Measurements from ENCODE around the gene CENPH. TPM values are rescaled to one million over a fixed set of nuclear protein-coding genes. Genes with fewer than 3 reads are reported as not detected.
A peak's percentile ranks its signal among the peaks of the same experiment; 100 is the strongest.
"Not testable (repeated sequence)": the region's sequence is repeated elsewhere in the genome, so short reads cannot be mapped to it uniquely, and the experiment has no call there.

The CENPH gene
- total and polyA plus RNA-seq, 2 experiments from 2014 or later = 3.7 to 10.8 TPM

- no peaks in the 10 kb centered on the region for H3K9me2 ChIP-seq (replicated peaks; ENCODE audit: insufficient read depth)
- no peaks in the 10 kb centered on the region for H4K20me1 ChIP-seq (ENCODE audit: insufficient read depth, poor library complexity, severe bottlenecking)
- no peaks in the 10 kb centered on the region for H3K27me3 ChIP-seq
- H2AFZ ChIP-seq = peak overlapping the region; percentile 90
- peaks cover 36% of the 10 kb centered on the region for H3K79me2 ChIP-seq
- WGBS (ENCODE audit: low lambda C conversion rate, missing lambda C conversion rate) = under 1% methylated on average over 69 of the region's 73 CpGs
- H3K4me1 ChIP-seq (ENCODE audit: insufficient read depth) = peaks cover 9% of the 10 kb centered on the region
- TF ChIP-seq EZH2phosphoT487 (IDR thresholded peaks at IDR 0.05; ENCODE audit: low read depth, severe bottlenecking, unreplicated experiment) (no peak), EZH2 (IDR thresholded peaks at IDR 0.05; ENCODE audit: borderline replicate concordance) (no peak), CTCF (IDR thresholded peaks at IDR 0.05; ENCODE audit: poor library complexity) (no peak)
- peak overlapping the region; percentile 94 for H3K27ac ChIP-seq
- peak overlapping the region; percentile 76 for H3K4me3 ChIP-seq
- peak overlapping the region; percentile 70 for H3K4me2 ChIP-seq
- H3K9me3 ChIP-seq (ENCODE audit: low read depth) = no peaks in the 10 kb centered on the region
- H3K36me3 ChIP-seq (replicated peaks; ENCODE audit: insufficient read depth, low read depth) = no peaks in the 10 kb centered on the region
- DNase-seq (ENCODE audit: low spot score) = peak; percentile 96
Measured at GRCh38 chr5:69217548-69218526, 28.5 kb downstream of the CENPH start.

GRCh38 chr5:69219939-69220338, 30.6 kb downstream of the CENPH start:
- H4K20me1 ChIP-seq (ENCODE audit: insufficient read depth, poor library complexity, severe bottlenecking) = no peaks in the 10 kb centered on the region
- peaks cover 55% of the 10 kb centered on the region for H3K79me2 ChIP-seq
- TF ChIP-seq EZH2phosphoT487 (IDR thresholded peaks at IDR 0.05; ENCODE audit: low read depth, severe bottlenecking, unreplicated experiment) (no peak), EZH2 (IDR thresholded peaks at IDR 0.05; ENCODE audit: borderline replicate concordance) (no peak), CTCF (IDR thresholded peaks at IDR 0.05; ENCODE audit: poor library complexity) (no peak)
- H2AFZ ChIP-seq = no peak overlapping the region
- H3K9me3 ChIP-seq (ENCODE audit: low read depth) = no peaks in the 10 kb centered on the region
- H3K4me3 ChIP-seq = no peak overlapping the region
- no peaks in the 10 kb centered on the region for H3K36me3 ChIP-seq (replicated peaks; ENCODE audit: insufficient read depth, low read depth)
- no peak for DNase-seq (ENCODE audit: low spot score)
- H3K27me3 ChIP-seq = no peaks in the 10 kb centered on the region
- H3K9me2 ChIP-seq (replicated peaks; ENCODE audit: insufficient read depth) = no peaks in the 10 kb centered on the region
- H3K4me1 ChIP-seq (ENCODE audit: insufficient read depth) = peaks cover 9% of the 10 kb centered on the region
- H3K27ac ChIP-seq = peak overlapping the region; percentile 39
- H3K4me2 ChIP-seq = no peak overlapping the region

DNA sequence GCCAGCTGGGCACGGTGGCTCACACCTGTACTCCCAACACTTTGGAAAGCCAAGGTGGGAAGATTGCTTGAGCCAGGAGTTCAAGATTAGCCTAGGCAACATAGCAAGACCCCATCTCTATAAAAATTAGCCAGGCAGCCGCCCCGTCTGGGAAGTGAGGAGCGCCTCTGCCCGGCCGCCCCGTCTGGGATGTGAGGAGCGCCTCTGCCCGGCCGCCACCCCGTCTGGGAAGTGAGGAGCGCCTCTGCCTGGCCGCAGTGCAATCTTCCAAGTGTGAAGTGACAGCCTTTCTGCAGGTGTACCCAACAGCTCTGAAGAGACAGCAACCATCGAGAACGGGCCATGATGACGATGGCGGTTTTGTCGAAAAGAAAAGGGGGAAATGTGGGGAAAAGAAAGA, 31.0 kb downstream of the CENPH start:
- Histone ChIP-seq H3K27ac (peak overlapping the region; percentile 39), H3K79me2 (peaks cover 59% of the 10 kb centered on the region)
- 99% methylated on average over 18 of the region's 18 CpGs for WGBS (ENCODE audit: low lambda C conversion rate, missing lambda C conversion rate)
- H3K4me2 ChIP-seq; H4K20me1 ChIP-seq (ENCODE audit: insufficient read depth, poor library complexity, severe bottlenecking); H3K4me1 ChIP-seq (ENCODE audit: insufficient read depth); H3K27me3 ChIP-seq; H3K9me2 ChIP-seq (replicated peaks; ENCODE audit: insufficient read depth); H3K9me3 ChIP-seq (ENCODE audit: low read depth); H3K36me3 ChIP-seq (replicated peaks; ENCODE audit: insufficient read depth, low read depth); H2AFZ ChIP-seq; DNase-seq (ENCODE audit: low spot score); H3K4me3 ChIP-seq: not testable (repeated sequence)

- H4K20me1 ChIP-seq (ENCODE audit: insufficient read depth, poor library complexity, severe bottlenecking); H3K27me3 ChIP-seq; H3K9me3 ChIP-seq (ENCODE audit: low read depth); DNase-seq (ENCODE audit: low spot score); H3K4me3 ChIP-seq; H3K9me2 ChIP-seq (replicated peaks; ENCODE audit: insufficient read depth); H2AFZ ChIP-seq; H3K36me3 ChIP-seq (replicated peaks; ENCODE audit: insufficient read depth, low read depth); H3K4me1 ChIP-seq (ENCODE audit: insufficient read depth); H3K4me2 ChIP-seq: not testable (repeated sequence)
- H3K27ac ChIP-seq = peak overlapping the region; percentile 68
- 62% methylated on average over 9 of the region's 9 CpGs for WGBS (ENCODE audit: low lambda C conversion rate, missing lambda C conversion rate)
- peaks cover 62% of the 10 kb centered on the region for H3K79me2 ChIP-seq
Measured at GRCh38 chr5:69220833-69221232, 31.4 kb downstream of the CENPH start.

Data from hepatocyte (in vitro differentiated cells).